ENCODE results near the gene HEATR9.

DNA sequence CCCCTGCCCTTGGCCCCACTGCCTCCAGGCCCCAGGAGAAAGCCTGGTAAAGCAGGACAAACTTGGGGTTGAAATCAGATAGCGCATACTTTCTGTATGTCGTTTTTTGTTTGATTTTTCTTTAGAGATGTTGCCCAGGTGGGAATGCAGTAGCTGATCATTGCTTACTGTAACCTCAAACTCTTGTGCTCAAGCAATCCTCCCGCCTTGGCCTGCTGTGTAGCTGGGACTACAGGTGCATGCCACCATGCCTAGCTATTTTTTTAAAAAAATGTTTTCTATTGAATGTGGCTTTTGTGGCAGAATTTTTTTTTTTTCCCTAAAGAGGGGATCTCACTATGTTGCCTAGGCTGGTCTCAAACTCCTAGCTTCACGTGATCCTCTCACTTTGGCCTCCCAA is 22.6 kb upstream of the HEATR9 start:
- TF ChIP-seq, protein P1, sequence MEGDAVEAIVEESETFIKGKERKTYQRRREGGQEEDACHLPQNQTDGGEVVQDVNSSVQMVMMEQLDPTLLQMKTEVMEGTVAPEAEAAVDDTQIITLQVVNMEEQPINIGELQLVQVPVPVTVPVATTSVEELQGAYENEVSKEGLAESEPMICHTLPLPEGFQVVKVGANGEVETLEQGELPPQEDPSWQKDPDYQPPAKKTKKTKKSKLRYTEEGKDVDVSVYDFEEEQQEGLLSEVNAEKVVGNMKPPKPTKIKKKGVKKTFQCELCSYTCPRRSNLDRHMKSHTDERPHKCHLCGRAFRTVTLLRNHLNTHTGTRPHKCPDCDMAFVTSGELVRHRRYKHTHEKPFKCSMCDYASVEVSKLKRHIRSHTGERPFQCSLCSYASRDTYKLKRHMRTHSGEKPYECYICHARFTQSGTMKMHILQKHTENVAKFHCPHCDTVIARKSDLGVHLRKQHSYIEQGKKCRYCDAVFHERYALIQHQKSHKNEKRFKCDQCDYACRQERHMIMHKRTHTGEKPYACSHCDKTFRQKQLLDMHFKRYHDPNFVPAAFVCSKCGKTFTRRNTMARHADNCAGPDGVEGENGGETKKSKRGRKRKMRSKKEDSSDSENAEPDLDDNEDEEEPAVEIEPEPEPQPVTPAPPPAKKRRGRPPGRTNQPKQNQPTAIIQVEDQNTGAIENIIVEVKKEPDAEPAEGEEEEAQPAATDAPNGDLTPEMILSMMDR (IDR thresholded peaks at IDR 0.05; ENCODE audit: low read length), result no peak
- TF ChIP-seq EZH2 (optimal IDR thresholded peaks at IDR 0.05; ENCODE audit: low read depth, low read length) (no peak), EZH2phosphoT487 (IDR thresholded peaks at IDR 0.05; ENCODE audit: low read length) (no peak)

Measured in MM.1S (cell line).